ENCODE results near the gene PRR15.
"Not testable (repeated sequence)": the region's sequence is repeated elsewhere in the genome, so short reads cannot be mapped to it uniquely, and the experiment has no call there.

GRCh38 chr7:29528526-29528925 lies 35.1 kb upstream of the PRR15 start:
- not testable (repeated sequence) for TF ChIP-seq POLR2A, CTCF, POLR2AphosphoS5 (IDR thresholded peaks at IDR 0.05)

Measured in breast epithelium (tissue), 3 donors.